GM12801 (cell line): ENCODE data around the gene CD247.

Source experiments
- CTCF ChIP-seq: IDR thresholded peaks from one replicate; pipeline ENCODE4 v1.5.1; 2011; ENCODE audit warnings: control low read depth; ENCODE audit not compliant: insufficient read length; ENCODE audit errors: extremely low read depth

CD247 gene

GRCh38 chr1:167418391-167418790 is 99.9 kb downstream of the CD247 start:
- TF ChIP-seq CTCF, result no peak

- no peak for TF ChIP-seq CTCF
Measured at GRCh38 chr1:167416506-167416905, 101.8 kb downstream of the CD247 start.

GRCh38 chr1:167413328-167413727 is 105.0 kb downstream of the CD247 start:
- TF ChIP-seq CTCF, result no peak

GRCh38 chr1:167412920-167413319 is 105.4 kb downstream of the CD247 start:
- TF ChIP-seq CTCF, result no peak

- no peak for TF ChIP-seq CTCF
Measured at GRCh38 chr1:167412072-167412471, 106.3 kb downstream of the CD247 start.

GRCh38 chr1:167409183-167409582 is 109.1 kb downstream of the CD247 start:
- TF ChIP-seq CTCF, result no peak

GRCh38 chr1:167408355-167408754 is 110.0 kb downstream of the CD247 start:
- no peak for TF ChIP-seq CTCF

GRCh38 chr1:167404908-167405307 is 113.4 kb downstream of the CD247 start:
- TF ChIP-seq CTCF, result no peak
